Measurements from ENCODE around the gene ZP3. TPM values are rescaled to one million over a fixed set of nuclear protein-coding genes. Genes with fewer than 3 reads are reported as not detected.

Gene ZP3
- total and polyA plus RNA-seq, 2 of the 13 experiments (the other 11 are each of a cell fraction or from before 2014, with no cell fraction given): not detected

GRCh38 chr7:76408121-76408560 lies 16.6 kb upstream of the ZP3 start (continued):
- peak; percentile 67 for TF ChIP-seq PAXIP1 (CRISPR knock-in tag; conservative IDR thresholded peaks at IDR 0.05)
- TF ChIP-seq ZNF710 (CRISPR knock-in tag; IDR thresholded peaks at IDR 0.05; ENCODE audit: borderline replicate concordance): peak; percentile 22; the same call in 1 of the 2 replicates
- TF ChIP-seq ZNF670 (CRISPR knock-in tag; IDR thresholded peaks at IDR 0.05; ENCODE audit: borderline replicate concordance): no peak
- peak; percentile 53; the same call in 1 of the 2 replicates for TF ChIP-seq SIX1 (CRISPR knock-in tag; IDR thresholded peaks at IDR 0.05; ENCODE audit: borderline replicate concordance)
- 0 out of 2 replicates have a peak, but pooled peaks have one; percentile 10 for TF ChIP-seq MED1 (CRISPR knock-in tag; IDR thresholded peaks at IDR 0.05)
- TF ChIP-seq RXRB (CRISPR knock-in tag; IDR thresholded peaks at IDR 0.05; ENCODE audit: borderline replicate concordance): peak; percentile 29; the same call in 1 of the 2 replicates
- TF ChIP-seq ZNF740 (CRISPR knock-in tag; IDR thresholded peaks at IDR 0.05): peak; percentile 84; the same call in 1 of the 2 replicates
- TF ChIP-seq POLR2G (IDR thresholded peaks at IDR 0.05; ENCODE audit: low read depth, low read length): peak; percentile 28; the same call in 1 of the 2 replicates
- TF ChIP-seq TCF7 (IDR thresholded peaks at IDR 0.05; ENCODE audit: low read depth): peak; percentile 65
- peak; percentile 33; the same call in 1 of the 2 replicates for TF ChIP-seq CREM (IDR thresholded peaks at IDR 0.05)
- TF ChIP-seq CREM (CRISPR knock-in tag; IDR thresholded peaks at IDR 0.05): no peak
- 0 out of 2 replicates have a peak, but pooled peaks have one; percentile 31 for TF ChIP-seq ZNF292 (CRISPR knock-in tag; IDR thresholded peaks at IDR 0.05; ENCODE audit: borderline replicate concordance, low read depth)
- TF ChIP-seq FOXP4 (CRISPR knock-in tag; IDR thresholded peaks at IDR 0.05): peak; percentile 23; the same call in 1 of the 2 replicates
- TF ChIP-seq TFAP4 (IDR thresholded peaks at IDR 0.05; ENCODE audit: borderline replicate concordance, low read depth): peak; percentile 55
- TF ChIP-seq TCF7L2 (IDR thresholded peaks at IDR 0.05; ENCODE audit: low read depth, low read length): peak; percentile 27; the same call in 1 of the 2 replicates
- peak; percentile 57; the same call in 1 of the 2 replicates for TF ChIP-seq THRA (CRISPR knock-in tag; IDR thresholded peaks at IDR 0.05; ENCODE audit: borderline replicate concordance)
- peak; percentile 79 for TF ChIP-seq NCOR1 (IDR thresholded peaks at IDR 0.05; ENCODE audit: borderline replicate concordance, low read length)
- 0 out of 2 replicates have a peak, but pooled peaks have one; percentile 10 for TF ChIP-seq REPIN1 (CRISPR knock-in tag; IDR thresholded peaks at IDR 0.05; ENCODE audit: borderline replicate concordance, low read depth)
